NCI-H1417 (cell line): Measurements from ENCODE around the gene SPRR2D.
"Not testable (repeated sequence)": the region's sequence is repeated elsewhere in the genome, so short reads cannot be mapped to it uniquely, and the experiment has no call there.

Experiments used
- DNase-seq, 3 experiments: peaks; one replicate each; lab custom pipeline; 2025; lab: John Stamatoyannopoulos, UW

Gene SPRR2D

GRCh38 chr1:153011235-153011758 is 29.6 kb downstream of the SPRR2D start:
- not testable (repeated sequence) for DNase-seq

- no peak for DNase-seq
These were observed 39.5 kb downstream of the SPRR2D start, which contains the start of gene SPRR3 for GRCh38 chr1:153001382-153001781. Gene SPRR3 (plus strand): TSS chr1:153001749. CDS start chr1:153003021, 1,272 bp downstream.

GRCh38 chr1:153000294-153000693 is 40.6 kb downstream of the SPRR2D start:
- no peak for DNase-seq

GRCh38 chr1:152999818-153000217 is 41.1 kb downstream of the SPRR2D start:
- no peak for DNase-seq

- no peak for DNase-seq
These were observed 42.4 kb downstream of the SPRR2D start for GRCh38 chr1:152998476-152998875.

- no peak for DNase-seq
These were observed 43.0 kb downstream of the SPRR2D start for GRCh38 chr1:152997901-152998300.

- no peak for DNase-seq
These were observed 44.1 kb downstream of the SPRR2D start for GRCh38 chr1:152996633-152997400.

GRCh38 chr1:152995842-152996241 is 45.1 kb downstream of the SPRR2D start:
- DNase-seq, result no peak

GRCh38 chr1:152993186-152993585 is 47.7 kb downstream of the SPRR2D start:
- no peak for DNase-seq
